ENCODE data around the gene EXOC7. TPM values are rescaled to one million over a fixed set of nuclear protein-coding genes. Genes with fewer than 3 reads are reported as not detected.

Gene EXOC7
- total RNA-seq, 1 experiment from 2014 or later, result 126 TPM

DNA sequence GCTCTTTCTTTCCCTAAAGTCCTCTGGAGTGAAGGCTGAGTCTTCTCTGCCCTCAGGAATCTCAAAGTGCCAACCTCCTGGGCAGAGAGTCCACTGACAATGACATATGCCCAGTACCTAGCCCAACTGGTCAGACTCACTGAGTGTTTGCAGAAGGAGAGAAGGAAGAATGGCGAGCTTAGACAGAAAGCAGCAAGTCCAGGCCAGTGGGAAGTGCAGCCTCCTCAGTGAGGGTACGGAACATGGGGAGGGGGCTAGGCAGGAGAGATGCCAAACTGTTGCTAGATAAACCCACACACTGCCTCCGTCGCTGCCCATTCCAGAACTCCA, 678 bp downstream of the EXOC7 start:
- H3K36me3 Mint-ChIP-seq, result peaks cover 33% of the 10 kb centered on the region
- ATAC-seq, result no peak
- no peak for DNase-seq (ENCODE audit: low spot score)
- POLR2A ChIA-PET, result interaction anchor here (1.0 kb wide), 1 partner anchor 27 kb away, joined by 3 read pairs; no protein-coding TSS in a partner anchor
- peak overlapping the region; percentile 62; the same call in 1 of the 2 replicates for H3K27ac Mint-ChIP-seq
- peaks cover 28% of the 10 kb centered on the region for H3K4me1 Mint-ChIP-seq
- H3K9me3 Mint-ChIP-seq, result no peaks in the 10 kb centered on the region
- TF ChIP-seq, protein P1, sequence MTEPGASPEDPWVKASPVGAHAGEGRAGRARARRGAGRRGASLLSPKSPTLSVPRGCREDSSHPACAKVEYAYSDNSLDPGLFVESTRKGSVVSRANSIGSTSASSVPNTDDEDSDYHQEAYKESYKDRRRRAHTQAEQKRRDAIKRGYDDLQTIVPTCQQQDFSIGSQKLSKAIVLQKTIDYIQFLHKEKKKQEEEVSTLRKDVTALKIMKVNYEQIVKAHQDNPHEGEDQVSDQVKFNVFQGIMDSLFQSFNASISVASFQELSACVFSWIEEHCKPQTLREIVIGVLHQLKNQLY (CRISPR knock-in tag; IDR thresholded peaks at IDR 0.05), result no peak
- TF ChIP-seq IRF2 (CRISPR knock-in tag; IDR thresholded peaks at IDR 0.05; ENCODE audit: borderline replicate concordance, low read depth) (no peak), NR2C2 (CRISPR knock-in tag; IDR thresholded peaks at IDR 0.05) (no peak), EMX1 (CRISPR knock-in tag; IDR thresholded peaks at IDR 0.05) (no peak), GTF2I (CRISPR knock-in tag; conservative IDR thresholded peaks at IDR 0.05) (no peak)
- TF ChIP-seq, protein P2, sequence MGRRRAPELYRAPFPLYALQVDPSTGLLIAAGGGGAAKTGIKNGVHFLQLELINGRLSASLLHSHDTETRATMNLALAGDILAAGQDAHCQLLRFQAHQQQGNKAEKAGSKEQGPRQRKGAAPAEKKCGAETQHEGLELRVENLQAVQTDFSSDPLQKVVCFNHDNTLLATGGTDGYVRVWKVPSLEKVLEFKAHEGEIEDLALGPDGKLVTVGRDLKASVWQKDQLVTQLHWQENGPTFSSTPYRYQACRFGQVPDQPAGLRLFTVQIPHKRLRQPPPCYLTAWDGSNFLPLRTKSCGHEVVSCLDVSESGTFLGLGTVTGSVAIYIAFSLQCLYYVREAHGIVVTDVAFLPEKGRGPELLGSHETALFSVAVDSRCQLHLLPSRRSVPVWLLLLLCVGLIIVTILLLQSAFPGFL (CRISPR knock-in tag; IDR thresholded peaks at IDR 0.05; ENCODE audit: borderline replicate concordance), result no peak
- TF ChIP-seq, protein P3, sequence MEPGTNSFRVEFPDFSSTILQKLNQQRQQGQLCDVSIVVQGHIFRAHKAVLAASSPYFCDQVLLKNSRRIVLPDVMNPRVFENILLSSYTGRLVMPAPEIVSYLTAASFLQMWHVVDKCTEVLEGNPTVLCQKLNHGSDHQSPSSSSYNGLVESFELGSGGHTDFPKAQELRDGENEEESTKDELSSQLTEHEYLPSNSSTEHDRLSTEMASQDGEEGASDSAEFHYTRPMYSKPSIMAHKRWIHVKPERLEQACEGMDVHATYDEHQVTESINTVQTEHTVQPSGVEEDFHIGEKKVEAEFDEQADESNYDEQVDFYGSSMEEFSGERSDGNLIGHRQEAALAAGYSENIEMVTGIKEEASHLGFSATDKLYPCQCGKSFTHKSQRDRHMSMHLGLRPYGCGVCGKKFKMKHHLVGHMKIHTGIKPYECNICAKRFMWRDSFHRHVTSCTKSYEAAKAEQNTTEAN (CRISPR knock-in tag; IDR thresholded peaks at IDR 0.05), result 0 out of 2 replicates have a peak, but pooled peaks have one; percentile 23
- TF ChIP-seq, protein P4, sequence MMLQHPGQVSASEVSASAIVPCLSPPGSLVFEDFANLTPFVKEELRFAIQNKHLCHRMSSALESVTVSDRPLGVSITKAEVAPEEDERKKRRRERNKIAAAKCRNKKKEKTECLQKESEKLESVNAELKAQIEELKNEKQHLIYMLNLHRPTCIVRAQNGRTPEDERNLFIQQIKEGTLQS (CRISPR knock-in tag; conservative IDR thresholded peaks at IDR 0.05), result 0 out of 2 replicates have a peak, but pooled peaks have one; percentile 30
- CTCF ChIA-PET, result interaction anchor here (0.7 to 3.0 kb wide), 7 partner anchors 22 to 176 kb away, joined by 3 to 19 read pairs (median 3); no protein-coding TSS in a partner anchor
- H3K27me3 Mint-ChIP-seq (ENCODE audit: low read depth), result no peaks in the 10 kb centered on the region; the same call in 1 of the 2 replicates
- peak overlapping the region; percentile 88 for H3K4me3 Mint-ChIP-seq

DNA sequence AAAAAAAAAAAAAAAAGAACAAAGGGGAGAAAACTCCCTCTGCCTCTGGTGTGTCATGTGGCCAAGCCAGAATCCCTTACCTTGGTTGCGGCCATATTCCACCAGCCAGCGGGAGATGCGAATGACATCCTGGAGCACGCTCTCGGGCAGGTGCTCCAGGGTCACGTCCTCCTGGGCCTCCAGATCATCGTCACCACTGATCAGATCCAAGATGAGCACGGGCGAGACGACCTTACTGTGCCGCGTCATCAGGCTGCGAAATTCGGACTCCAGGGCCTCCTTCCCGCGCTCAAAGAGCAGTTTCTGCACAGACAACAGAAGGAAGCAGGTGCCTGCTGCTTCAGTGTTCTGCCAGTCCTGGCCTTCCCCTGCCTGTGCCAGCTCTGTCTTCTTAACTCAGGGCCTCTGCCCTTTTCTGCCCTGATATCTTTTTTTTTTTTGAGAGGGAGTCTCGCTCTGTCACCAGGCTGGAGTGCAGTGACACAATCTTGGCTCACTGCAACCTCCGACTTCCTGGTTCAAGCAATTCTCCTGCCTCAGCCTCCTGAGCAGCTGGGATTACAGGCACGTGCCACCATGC, 5.8 kb downstream of the EXOC7 start:
- no peaks in the 10 kb centered on the region for H3K9me3 Mint-ChIP-seq
- no peak overlapping the region for H3K27ac Mint-ChIP-seq
- ChIA-PET POLR2A (no interaction called here), CTCF (no interaction called here)
- no peak overlapping the region for H3K4me3 Mint-ChIP-seq
- ATAC-seq (no peak), DNase-seq (ENCODE audit: low spot score) (no peak)
- TF ChIP-seq SP1 (CRISPR knock-in tag; conservative IDR thresholded peaks at IDR 0.05) (no peak), RELA (CRISPR knock-in tag; IDR thresholded peaks at IDR 0.05; ENCODE audit: borderline replicate concordance) (no peak)
- H3K27me3 Mint-ChIP-seq (ENCODE audit: low read depth), result no peaks in the 10 kb centered on the region
- H3K4me1 Mint-ChIP-seq, result peaks cover 3% of the 10 kb centered on the region
- H3K36me3 Mint-ChIP-seq, result peaks cover 67% of the 10 kb centered on the region

DNA sequence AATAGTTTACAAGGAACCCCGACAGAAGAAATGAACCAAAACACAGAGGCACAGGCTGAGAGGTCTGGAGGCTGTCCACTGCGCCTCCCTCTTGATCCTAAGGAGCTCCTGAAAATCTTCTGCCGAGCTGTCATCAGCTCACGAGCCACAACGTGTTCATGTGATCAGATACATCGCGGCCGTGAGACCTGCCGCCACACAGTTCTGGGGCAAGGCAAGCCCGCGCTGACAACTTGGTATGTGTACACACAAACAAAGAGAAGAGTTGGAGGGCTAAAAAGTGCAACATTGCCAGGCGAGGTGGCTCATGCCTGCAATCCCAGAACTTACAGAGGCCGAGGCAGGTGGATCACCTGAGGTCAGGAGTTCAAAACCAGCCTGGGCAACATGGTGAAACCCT, 7.6 kb downstream of the EXOC7 start:
- no peaks in the 10 kb centered on the region for H3K9me3 Mint-ChIP-seq
- ATAC-seq (no peak), DNase-seq (ENCODE audit: low spot score) (no peak)
- peaks cover 59% of the 10 kb centered on the region for H3K36me3 Mint-ChIP-seq
- TF ChIP-seq RORB (CRISPR knock-in tag; IDR thresholded peaks at IDR 0.05) (no peak), MXD4 (CRISPR knock-in tag; IDR thresholded peaks at IDR 0.05; ENCODE audit: borderline replicate concordance) (no peak)
- TF ChIP-seq, protein P5, sequence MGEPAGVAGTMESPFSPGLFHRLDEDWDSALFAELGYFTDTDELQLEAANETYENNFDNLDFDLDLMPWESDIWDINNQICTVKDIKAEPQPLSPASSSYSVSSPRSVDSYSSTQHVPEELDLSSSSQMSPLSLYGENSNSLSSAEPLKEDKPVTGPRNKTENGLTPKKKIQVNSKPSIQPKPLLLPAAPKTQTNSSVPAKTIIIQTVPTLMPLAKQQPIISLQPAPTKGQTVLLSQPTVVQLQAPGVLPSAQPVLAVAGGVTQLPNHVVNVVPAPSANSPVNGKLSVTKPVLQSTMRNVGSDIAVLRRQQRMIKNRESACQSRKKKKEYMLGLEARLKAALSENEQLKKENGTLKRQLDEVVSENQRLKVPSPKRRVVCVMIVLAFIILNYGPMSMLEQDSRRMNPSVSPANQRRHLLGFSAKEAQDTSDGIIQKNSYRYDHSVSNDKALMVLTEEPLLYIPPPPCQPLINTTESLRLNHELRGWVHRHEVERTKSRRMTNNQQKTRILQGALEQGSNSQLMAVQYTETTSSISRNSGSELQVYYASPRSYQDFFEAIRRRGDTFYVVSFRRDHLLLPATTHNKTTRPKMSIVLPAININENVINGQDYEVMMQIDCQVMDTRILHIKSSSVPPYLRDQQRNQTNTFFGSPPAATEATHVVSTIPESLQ (CRISPR knock-in tag; IDR thresholded peaks at IDR 0.05), result no peak
- TF ChIP-seq, protein P3 (CRISPR knock-in tag; IDR thresholded peaks at IDR 0.05), result no peak
- ChIA-PET POLR2A (interaction anchor here (0.7 kb wide), 1 partner anchor 12 kb away, joined by 7 read pairs; no protein-coding TSS in a partner anchor), CTCF (interaction anchor here (0.8 kb wide), 1 partner anchor 16 kb away, joined by 3 read pairs; no protein-coding TSS in a partner anchor)
- H3K4me1 Mint-ChIP-seq, result no peaks in the 10 kb centered on the region
- H3K27ac Mint-ChIP-seq, result no peak overlapping the region
- no peaks in the 10 kb centered on the region for H3K27me3 Mint-ChIP-seq (ENCODE audit: low read depth)
- no peak overlapping the region for H3K4me3 Mint-ChIP-seq

Data from WTC11 (cell line).